Transverse colon (tissue), 4 donors: ENCODE results near the gene SDR9C7. TPM values are rescaled to one million over a fixed set of nuclear protein-coding genes. Genes with fewer than 3 reads are reported as not detected.
"Not testable (repeated sequence)": the region's sequence is repeated elsewhere in the genome, so short reads cannot be mapped to it uniquely, and the experiment has no call there.

Experiments used
- DNase-seq: peaks from one replicate; pipeline ENCODE4 v3.0.0-alpha.2; 2019
- H3K27ac ChIP-seq, 4 donors: fragments of 200-600 bp; sonication (generic); 2 replicates each; pipeline ENCODE4 v1.5.1; 2016 to 2018; ENCODE audit warnings: inconsistent platforms in 4 of 4
- H3K27me3 ChIP-seq: fragments of 200-600 bp; sonication (generic); 2 replicates; pipeline ENCODE4 v1.5.1; 2017; ENCODE audit warnings: inconsistent platforms
- H3K36me3 ChIP-seq, 4 donors: fragments of 200-600 bp; sonication (generic); 2 replicates each; pipeline ENCODE4 v1.5.1; 2017 to 2019; ENCODE audit warnings: inconsistent platforms in 4 of 4
- H3K4me1 ChIP-seq, 4 donors: fragments of 200-600 bp; sonication (generic); 2 replicates each; pipeline ENCODE4 v1.5.1; 2017 to 2020; ENCODE audit warnings: inconsistent platforms in 4 of 4
- H3K4me3 ChIP-seq, 4 donors: fragments of 200-600 bp; sonication (generic); 1 replicate in 1 of 4; 2 replicates in 3 of 4; pipeline versions ENCODE4 v1.5.1 to v1.6.1; 2017 to 2019; ENCODE audit warnings: inconsistent platforms in 4 of 4
- H3K9me3 ChIP-seq, 2 donors: fragments of 200-600 bp; sonication (generic); 2 replicates each; pipeline ENCODE4 v1.5.1; 2017 to 2019; ENCODE audit warnings: inconsistent platforms in 2 of 2
- EP300 ChIP-seq: sonication (generic); formaldehyde crosslinking; IDR thresholded peaks from one replicate; pipeline ENCODE4 v1.6.1; 2017; ENCODE audit warnings: antibody characterized with exemption, low read depth
- POLR2A ChIP-seq: fragments of 450-650 bp; IDR thresholded peaks from one replicate; pipeline ENCODE4 v1.6.1; 2016; ENCODE audit warnings: antibody characterized with exemption, mild to moderate bottlenecking, moderate library complexity
- POLR2AphosphoS5 ChIP-seq, 3 donors: sonication (generic); formaldehyde crosslinking; IDR thresholded peaks; one replicate each; pipeline ENCODE4 v1.6.1; 2016; ENCODE audit warnings: antibody characterized with exemption in 3 of 3
- WGBS, 2 donors: methylation state at CpG; one replicate each; pipeline ENCODE4 v1.1.5; 2018; ENCODE audit warnings: low coverage in 1 of 2; 5-methylcytosine and 5-hydroxymethylcytosine counted together
- in situ Hi-C, 4 donors: fragments of 200-750 bp; cut with MboI; loops; one replicate each; pipeline versions ENCODE4 v1.15.0 to v1.15.1; 2017; ENCODE audit warnings: low sequenced_read_pairs in 3 of 4, low pct_ligation_motif_present in 1 of 4, low pct_unique_long_range_greater_than_20kb in 1 of 4
- intact Hi-C: fragments of 100-400 bp; cut with DNase I; formaldehyde crosslinking; loops from one replicate; pipeline ENCODE4 v1.15.1; 2023; ENCODE audit warnings: low total_unique reads
- total RNA-seq, 4 donors: library from RNA; depleted of rRNA; stranded (reverse); fragments of >200 nt; gene quantifications; one replicate each; pipeline ENCODE4 v1.1.0, GENCODE V29; 2016
- TF ChIP-seq, protein P1 (sequence below), 5 experiments: fragments of 200-600 bp in 3 of 5; fragments of 450-650 bp in 2 of 5; sonication (generic) in 3 of 5; IDR thresholded peaks; 1 replicate in 2 of 5; 2 replicates in 3 of 5; pipeline ENCODE4 v1.5.1; 2016 to 2017; ENCODE audit warnings: antibody characterized with exemption in 5 of 5, inconsistent platforms in 3 of 5, mild to moderate bottlenecking in 2 of 5, moderate library complexity in 1 of 5

SDR9C7 gene
- total RNA-seq, 4 donors from 2014 or later: not detected

DNA sequence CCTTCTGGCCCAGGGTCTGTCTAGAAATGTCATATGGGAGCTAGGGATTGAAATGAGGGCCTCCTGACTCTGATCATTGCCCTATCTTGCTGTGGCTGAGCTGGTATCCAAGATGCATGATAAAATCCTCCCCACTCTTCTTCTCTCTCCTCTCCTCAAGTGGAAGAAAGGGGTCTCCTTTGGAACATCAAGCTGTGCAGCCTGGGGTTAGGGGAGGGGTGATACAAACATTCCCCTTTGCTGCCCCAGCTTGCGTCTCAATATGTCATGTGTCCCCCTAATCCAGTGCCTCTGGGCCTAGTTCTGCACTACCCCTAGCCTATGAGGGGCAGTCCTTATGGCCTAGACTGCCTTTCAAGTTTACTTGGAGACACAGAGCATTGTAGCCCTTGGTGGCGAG, 14.7 kb upstream of the SDR9C7 start:
- Histone ChIP-seq H3K4me3 (no peak overlapping the region), H3K9me3 (no peaks in the 10 kb centered on the region), H3K4me1 (no peaks in the 10 kb centered on the region), H3K27ac (no peak overlapping the region), H3K36me3 (no peaks in the 10 kb centered on the region), H3K27me3 (no peaks in the 10 kb centered on the region)
- WGBS, 2 donors: 90 to 100% methylated on average over 1 to 2 of the region's 2 CpGs
- no peak for DNase-seq
- intact Hi-C loops: no loop called here
- TF ChIP-seq, protein P1, sequence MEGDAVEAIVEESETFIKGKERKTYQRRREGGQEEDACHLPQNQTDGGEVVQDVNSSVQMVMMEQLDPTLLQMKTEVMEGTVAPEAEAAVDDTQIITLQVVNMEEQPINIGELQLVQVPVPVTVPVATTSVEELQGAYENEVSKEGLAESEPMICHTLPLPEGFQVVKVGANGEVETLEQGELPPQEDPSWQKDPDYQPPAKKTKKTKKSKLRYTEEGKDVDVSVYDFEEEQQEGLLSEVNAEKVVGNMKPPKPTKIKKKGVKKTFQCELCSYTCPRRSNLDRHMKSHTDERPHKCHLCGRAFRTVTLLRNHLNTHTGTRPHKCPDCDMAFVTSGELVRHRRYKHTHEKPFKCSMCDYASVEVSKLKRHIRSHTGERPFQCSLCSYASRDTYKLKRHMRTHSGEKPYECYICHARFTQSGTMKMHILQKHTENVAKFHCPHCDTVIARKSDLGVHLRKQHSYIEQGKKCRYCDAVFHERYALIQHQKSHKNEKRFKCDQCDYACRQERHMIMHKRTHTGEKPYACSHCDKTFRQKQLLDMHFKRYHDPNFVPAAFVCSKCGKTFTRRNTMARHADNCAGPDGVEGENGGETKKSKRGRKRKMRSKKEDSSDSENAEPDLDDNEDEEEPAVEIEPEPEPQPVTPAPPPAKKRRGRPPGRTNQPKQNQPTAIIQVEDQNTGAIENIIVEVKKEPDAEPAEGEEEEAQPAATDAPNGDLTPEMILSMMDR (IDR thresholded peaks at IDR 0.05): no peak
- TF ChIP-seq POLR2A (no peak), EP300 (no peak), POLR2AphosphoS5 (IDR thresholded peaks at IDR 0.05) (no peak)
- in situ Hi-C loops: no loop called here

DNA sequence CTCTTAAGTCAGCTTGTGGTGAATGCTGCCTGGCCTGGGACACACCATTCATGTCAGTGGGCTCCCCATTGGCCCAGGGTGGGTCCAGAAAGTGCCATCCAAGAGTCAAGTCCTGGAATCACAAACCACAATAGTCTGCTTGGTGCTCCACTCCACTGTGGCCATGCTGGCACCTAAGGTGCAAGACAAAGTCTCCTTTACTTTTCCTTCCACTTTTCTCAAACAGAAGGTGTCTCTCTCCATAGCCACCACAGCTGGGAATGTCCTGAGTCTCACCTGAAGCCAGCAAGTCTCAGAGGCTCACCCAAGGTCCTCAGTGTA, 14.2 kb upstream of the SDR9C7 start:
- Histone ChIP-seq H3K4me1 (no peaks in the 10 kb centered on the region), H3K9me3 (no peaks in the 10 kb centered on the region), H3K27ac (no peak overlapping the region), H3K36me3 (no peaks in the 10 kb centered on the region), H3K27me3 (no peaks in the 10 kb centered on the region), H3K4me3 (no peak overlapping the region)
- TF ChIP-seq, protein P1 (IDR thresholded peaks at IDR 0.05): no peak
- TF ChIP-seq POLR2A: no peak
- TF ChIP-seq EP300: no peak
- no peak for TF ChIP-seq POLR2AphosphoS5 (IDR thresholded peaks at IDR 0.05)
- DNase-seq: no peak
- intact Hi-C loops (no loop called here), in situ Hi-C loops (no loop called here)

DNA sequence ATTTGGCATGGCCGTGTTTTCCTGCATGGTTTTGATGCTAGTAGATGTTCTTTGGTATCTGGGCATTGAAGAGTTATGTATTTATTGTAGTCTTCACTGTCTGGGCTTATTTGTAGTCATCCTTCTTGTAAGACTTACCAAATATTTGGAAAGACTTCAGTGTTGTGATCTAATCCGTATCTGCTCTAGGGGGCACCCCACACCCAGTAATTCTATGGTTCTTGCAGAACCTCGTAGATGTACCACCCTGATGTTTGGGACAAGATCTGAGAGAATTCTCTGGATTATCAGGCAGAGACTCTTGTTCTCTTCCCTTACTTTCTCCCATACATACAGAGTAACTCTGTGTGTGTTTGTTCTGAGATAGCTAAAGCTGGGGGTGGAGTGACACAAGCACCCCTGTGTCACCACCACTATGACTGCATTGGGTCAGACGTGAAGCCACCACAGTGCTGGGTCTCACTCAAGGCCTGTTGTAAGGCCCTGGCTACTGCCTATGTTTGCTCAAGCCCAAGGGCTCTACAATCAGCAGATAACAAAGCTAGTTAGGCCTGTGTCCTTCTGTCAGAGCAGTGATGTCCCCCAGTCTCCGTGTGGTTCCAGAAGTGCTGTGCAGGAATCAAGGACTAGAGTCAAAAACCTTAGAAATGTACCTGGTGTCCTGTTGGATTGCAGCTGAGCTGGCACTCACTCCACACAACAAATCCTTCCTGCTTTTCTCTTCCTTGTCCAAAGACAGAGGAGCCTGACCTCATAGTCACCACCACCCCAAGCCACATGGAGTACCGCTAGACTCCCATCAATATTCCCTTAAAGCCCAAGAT, 13.6 kb upstream of the SDR9C7 start:
- no peak overlapping the region for H3K4me3 ChIP-seq
- no peaks in the 10 kb centered on the region for H3K9me3 ChIP-seq
- H3K4me1 ChIP-seq: no peaks in the 10 kb centered on the region
- 85 to 93% methylated on average over 1 to 6 of the region's 6 CpGs for WGBS, 2 donors
- no peaks in the 10 kb centered on the region for H3K36me3 ChIP-seq
- intact Hi-C loops (no loop called here), in situ Hi-C loops (no loop called here)
- no peaks in the 10 kb centered on the region for H3K27me3 ChIP-seq
- TF ChIP-seq POLR2A (no peak), EP300 (no peak), POLR2AphosphoS5 (IDR thresholded peaks at IDR 0.05) (no peak)
- TF ChIP-seq, protein P1 (IDR thresholded peaks at IDR 0.05): no peak
- H3K27ac ChIP-seq: no peak overlapping the region
- no peak for DNase-seq

DNA sequence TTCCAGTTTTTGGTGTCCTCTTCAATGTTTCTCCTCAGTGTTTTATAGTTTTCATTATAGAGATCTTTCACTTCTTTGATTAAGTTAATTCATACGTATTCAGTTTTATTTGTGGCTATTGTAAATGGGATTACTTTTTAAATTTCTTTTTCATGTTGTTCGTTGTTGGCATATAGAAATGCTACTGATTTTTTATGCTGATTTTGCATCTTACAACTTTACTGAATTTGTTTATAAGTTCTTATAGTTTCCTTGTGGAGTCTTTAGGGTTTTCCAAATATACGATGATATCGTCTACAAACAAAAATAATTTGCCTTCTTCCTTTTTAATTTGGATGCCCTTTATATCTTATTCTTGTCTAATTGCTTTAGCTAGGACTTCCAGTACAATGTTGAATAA, 9.7 kb upstream of the SDR9C7 start:
- DNase-seq: no peak
- TF ChIP-seq, protein P1 (IDR thresholded peaks at IDR 0.05): no peak
- TF ChIP-seq POLR2A: no peak
- no peak for TF ChIP-seq EP300
- TF ChIP-seq POLR2AphosphoS5 (IDR thresholded peaks at IDR 0.05): no peak
- no peaks in the 10 kb centered on the region for H3K27me3 ChIP-seq
- intact Hi-C loops: no loop called here
- no peak overlapping the region for H3K27ac ChIP-seq
- no peak overlapping the region for H3K4me3 ChIP-seq
- in situ Hi-C loops: no loop called here
- no peaks in the 10 kb centered on the region for H3K9me3 ChIP-seq
- no peaks in the 10 kb centered on the region for H3K36me3 ChIP-seq
- H3K4me1 ChIP-seq: peaks cover 0 to 10% (median 7%) of the 10 kb centered on the region in 4 donors
- WGBS, 2 donors: 93 to 97% methylated on average over 4 of the region's 4 CpGs

DNA sequence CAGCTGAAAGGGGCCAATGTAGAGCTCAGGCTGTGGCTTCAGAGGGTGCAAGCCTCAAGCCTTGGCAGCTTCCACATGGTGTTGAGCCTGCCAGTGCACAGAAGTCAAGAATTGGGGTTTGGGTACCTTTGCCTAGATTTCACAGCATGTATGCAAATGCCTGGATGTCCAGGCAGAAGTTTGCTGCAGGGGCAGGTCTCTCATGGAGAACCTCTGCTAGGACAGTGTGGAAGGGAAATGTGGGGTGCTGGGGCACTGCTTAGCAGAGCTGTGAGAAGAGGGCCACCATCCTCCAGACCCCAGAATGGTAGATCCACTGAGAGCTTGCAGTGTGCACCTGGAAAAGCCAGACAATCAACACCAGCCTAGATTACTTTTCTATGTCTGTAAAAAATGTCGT, 9.2 kb upstream of the SDR9C7 start:
- H3K27ac ChIP-seq, DNase-seq, H3K4me1 ChIP-seq, in situ Hi-C loops, H3K36me3 ChIP-seq, intact Hi-C loops, H3K9me3 ChIP-seq, H3K4me3 ChIP-seq, H3K27me3 ChIP-seq: not testable (repeated sequence)
- WGBS, 2 donors: 81 to 88% methylated on average over 1 of the region's 1 CpG
